Esophagus squamous epithelium (tissue), 5 donors: ENCODE results near the gene SCMH1. TPM values are rescaled to one million over a fixed set of nuclear protein-coding genes. Genes with fewer than 3 reads are reported as not detected.

Source experiments
- DNase-seq: peaks from one replicate; lab custom pipeline; 2025; lab: John Stamatoyannopoulos, UW
- H3K27ac ChIP-seq, 4 donors: fragments of 200-600 bp; sonication (generic); one replicate each; pipeline ENCODE4 v1.5.1; 2016 to 2019; ENCODE audit warnings: mild to moderate bottlenecking in 1 of 4
- H3K27me3 ChIP-seq, 4 donors: fragments of 200-600 bp; sonication (generic); 1 replicate in 3 of 4; 2 replicates in 1 of 4; pipeline versions ENCODE4 v1.5.1 to v1.6.0; 2017 to 2021; ENCODE audit warnings: antibody characterized with exemption in 1 of 4
- H3K36me3 ChIP-seq, 3 donors: fragments of 200-600 bp; sonication (generic); one replicate each; pipeline ENCODE4 v1.5.1; 2016 to 2019
- H3K4me1 ChIP-seq, 3 donors: fragments of 200-600 bp; sonication (generic); one replicate each; pipeline ENCODE4 v1.5.1; 2017 to 2019
- H3K4me3 ChIP-seq, 4 donors: fragments of 200-600 bp; sonication (generic); 1 replicate in 3 of 4; 2 replicates in 1 of 4; pipeline ENCODE4 v1.5.1; 2016 to 2019; ENCODE audit warnings: mild to moderate bottlenecking in 2 of 4, moderate library complexity in 1 of 4
- H3K9me3 ChIP-seq, 3 donors: fragments of 200-600 bp; sonication (generic); one replicate each; pipeline ENCODE4 v1.5.1; 2016 to 2019
- POLR2A ChIP-seq, 4 donors: fragments of 450-650 bp; IDR thresholded peaks; one replicate each; pipeline ENCODE4 v1.6.1; 2017; ENCODE audit warnings: antibody characterized with exemption in 4 of 4, mild to moderate bottlenecking in 4 of 4, moderate library complexity in 3 of 4
- WGBS, 2 donors: methylation state at CpG; one replicate each; pipeline ENCODE4 v1.1.5; 2018; 5-methylcytosine and 5-hydroxymethylcytosine counted together
- intact Hi-C: fragments of 100-400 bp; cut with DNase I; formaldehyde crosslinking; loops from one replicate; pipeline ENCODE4 v1.15.0; 2022
- total RNA-seq, 4 donors: library from RNA; depleted of rRNA; stranded (reverse); fragments of >200 nt; gene quantifications; one replicate each; pipeline ENCODE4 v1.1.0, GENCODE V29; 2016
- TF ChIP-seq, protein P1 (sequence below), 6 experiments: fragments of 450-650 bp in 4 of 6; fragments of 200-600 bp in 2 of 6; sonication (generic) in 2 of 6; IDR thresholded peaks; one replicate each; pipeline ENCODE4 v1.5.1; 2016 to 2019; ENCODE audit warnings: antibody characterized with exemption in 6 of 6, mild to moderate bottlenecking in 4 of 6, moderate library complexity in 4 of 6
- donor health status: DM: yes; HTN: yes; CAD: no.

SCMH1 gene
- total RNA-seq, 4 donors from 2014 or later = 4.4 to 46.9 (median 16.3) TPM

DNA sequence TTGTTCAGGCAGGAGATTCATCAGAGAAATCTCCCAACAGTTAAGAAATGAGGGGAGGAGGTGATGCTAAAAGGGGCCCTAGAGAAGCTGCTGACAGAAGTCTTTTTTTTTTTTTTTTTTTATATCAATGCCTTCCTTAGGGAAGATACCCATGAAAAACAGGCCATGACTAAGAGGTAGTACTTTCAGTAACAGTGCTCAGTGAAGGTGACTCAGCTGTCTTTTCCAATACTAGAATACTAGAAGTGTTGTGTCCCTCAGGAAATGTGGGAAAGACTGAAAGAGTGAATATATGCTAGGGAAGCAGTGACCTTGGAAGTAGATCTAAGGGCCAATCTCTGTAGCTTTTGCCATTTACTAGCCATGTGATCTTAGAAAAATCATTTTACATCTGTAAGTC is 168.1 kb downstream of the SCMH1 start:
- peaks cover 0 to 37% (median 0%) of the 10 kb centered on the region in 3 donors for H3K36me3 ChIP-seq
- no peak overlapping the region for H3K27ac ChIP-seq
- no peaks in the 10 kb centered on the region for H3K9me3 ChIP-seq
- TF ChIP-seq, protein P1, sequence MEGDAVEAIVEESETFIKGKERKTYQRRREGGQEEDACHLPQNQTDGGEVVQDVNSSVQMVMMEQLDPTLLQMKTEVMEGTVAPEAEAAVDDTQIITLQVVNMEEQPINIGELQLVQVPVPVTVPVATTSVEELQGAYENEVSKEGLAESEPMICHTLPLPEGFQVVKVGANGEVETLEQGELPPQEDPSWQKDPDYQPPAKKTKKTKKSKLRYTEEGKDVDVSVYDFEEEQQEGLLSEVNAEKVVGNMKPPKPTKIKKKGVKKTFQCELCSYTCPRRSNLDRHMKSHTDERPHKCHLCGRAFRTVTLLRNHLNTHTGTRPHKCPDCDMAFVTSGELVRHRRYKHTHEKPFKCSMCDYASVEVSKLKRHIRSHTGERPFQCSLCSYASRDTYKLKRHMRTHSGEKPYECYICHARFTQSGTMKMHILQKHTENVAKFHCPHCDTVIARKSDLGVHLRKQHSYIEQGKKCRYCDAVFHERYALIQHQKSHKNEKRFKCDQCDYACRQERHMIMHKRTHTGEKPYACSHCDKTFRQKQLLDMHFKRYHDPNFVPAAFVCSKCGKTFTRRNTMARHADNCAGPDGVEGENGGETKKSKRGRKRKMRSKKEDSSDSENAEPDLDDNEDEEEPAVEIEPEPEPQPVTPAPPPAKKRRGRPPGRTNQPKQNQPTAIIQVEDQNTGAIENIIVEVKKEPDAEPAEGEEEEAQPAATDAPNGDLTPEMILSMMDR (IDR thresholded peaks at IDR 0.05) = no peak
- no peak for TF ChIP-seq POLR2A (IDR thresholded peaks at IDR 0.05)
- no peaks in the 10 kb centered on the region for H3K27me3 ChIP-seq
- no peak overlapping the region for H3K4me3 ChIP-seq
- intact Hi-C loops = no loop called here
- DNase-seq = no peak
- H3K4me1 ChIP-seq = no peaks in the 10 kb centered on the region

DNA sequence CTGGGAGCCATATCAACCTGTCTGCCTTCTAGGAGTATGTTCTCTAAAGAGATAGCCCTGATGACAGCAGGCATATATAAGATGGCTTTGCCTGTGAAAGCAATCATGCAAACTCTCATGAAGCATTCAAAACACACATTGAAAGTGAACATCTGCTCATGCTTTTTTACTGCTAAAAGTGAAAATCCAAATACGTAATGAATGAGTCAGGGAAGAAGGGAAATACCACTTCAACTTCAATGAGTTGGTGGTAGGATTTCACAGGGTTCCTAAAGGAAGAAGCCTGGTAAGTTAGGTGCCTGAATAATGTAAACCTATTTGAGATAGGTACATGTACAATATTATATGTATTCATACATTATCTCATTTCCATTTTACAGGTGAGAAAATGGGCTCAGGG is 170.1 kb downstream of the SCMH1 start:
- no peaks in the 10 kb centered on the region for H3K4me1 ChIP-seq
- H3K4me3 ChIP-seq = no peak overlapping the region
- H3K27ac ChIP-seq = no peak overlapping the region
- DNase-seq = no peak
- TF ChIP-seq, protein P1 (IDR thresholded peaks at IDR 0.05) = no peak
- TF ChIP-seq POLR2A (IDR thresholded peaks at IDR 0.05) = no peak
- 71 to 80% methylated on average over 1 of the region's 1 CpG for WGBS, 2 donors
- H3K9me3 ChIP-seq = no peaks in the 10 kb centered on the region
- no peaks in the 10 kb centered on the region for H3K27me3 ChIP-seq
- H3K36me3 ChIP-seq = peaks cover 0 to 55% (median 0%) of the 10 kb centered on the region in 3 donors
- intact Hi-C loops = no loop called here

DNA sequence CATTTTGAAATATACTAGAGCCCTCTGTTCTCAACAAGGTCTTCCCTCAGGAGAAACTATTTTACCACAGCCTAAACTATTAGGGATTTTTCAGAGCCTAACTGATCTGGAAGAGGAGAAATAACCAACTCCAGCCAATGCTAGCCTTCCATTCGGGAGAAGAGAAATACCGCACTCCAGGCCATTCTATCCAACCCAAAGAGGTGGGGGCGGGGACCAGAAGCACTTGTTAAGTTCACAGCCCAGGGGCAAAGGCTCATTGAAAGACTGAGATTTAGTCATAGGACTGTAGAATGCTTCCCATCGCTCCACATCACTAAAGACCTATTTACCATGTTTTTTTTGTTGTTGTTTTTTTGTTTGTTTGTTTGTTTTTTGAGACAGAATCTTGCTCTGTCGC is 185.2 kb downstream of the SCMH1 start:
- Histone ChIP-seq H3K4me3 (no peak overlapping the region), H3K36me3 (peaks cover 0 to 72% (median 0%) of the 10 kb centered on the region in 3 donors), H3K27me3 (no peaks in the 10 kb centered on the region), H3K27ac (no peak overlapping the region), H3K9me3 (no peaks in the 10 kb centered on the region), H3K4me1 (no peaks in the 10 kb centered on the region)
- TF ChIP-seq POLR2A (IDR thresholded peaks at IDR 0.05) = no peak
- TF ChIP-seq, protein P1 (IDR thresholded peaks at IDR 0.05) = no peak
- WGBS, 2 donors = 88 to 98% methylated on average over 5 of the region's 5 CpGs
- intact Hi-C loops = no loop called here
- no peak for DNase-seq

- Histone ChIP-seq H3K4me1 (no peaks in the 10 kb centered on the region), H3K4me3 (no peak overlapping the region), H3K36me3 (peaks cover 0 to 57% (median 0%) of the 10 kb centered on the region in 3 donors), H3K27me3 (no peaks in the 10 kb centered on the region), H3K9me3 (no peaks in the 10 kb centered on the region), H3K27ac (no peak overlapping the region)
- TF ChIP-seq, protein P1 (IDR thresholded peaks at IDR 0.05) = no peak
- no peak for TF ChIP-seq POLR2A (IDR thresholded peaks at IDR 0.05)
- intact Hi-C loops = no loop called here
- 67 to 76% methylated on average over 1 to 2 of the region's 2 CpGs for WGBS, 2 donors
- no peak for DNase-seq
Measured at GRCh38 chr1:41053316-41053715, 188.8 kb downstream of the SCMH1 start.

DNA sequence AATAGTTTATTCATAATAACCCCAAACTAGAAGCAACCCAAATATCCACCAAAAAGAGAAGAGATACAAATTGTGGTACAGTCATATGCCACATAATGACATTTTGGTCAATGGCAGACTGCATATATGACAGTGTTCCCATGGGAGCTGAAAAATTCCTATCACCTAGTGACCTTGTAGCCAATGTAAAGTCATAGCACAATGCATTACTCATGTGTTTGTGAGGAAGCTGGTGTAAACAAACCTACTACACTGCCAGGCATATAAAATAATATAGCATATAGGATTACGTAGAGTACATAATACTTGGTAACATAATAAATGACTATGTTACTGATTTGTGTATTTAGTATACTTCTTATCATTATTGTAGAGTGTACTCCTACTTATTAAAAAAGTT is 191.1 kb downstream of the SCMH1 start:
- H3K9me3 ChIP-seq = no peaks in the 10 kb centered on the region
- TF ChIP-seq, protein P1 (IDR thresholded peaks at IDR 0.05) = no peak
- H3K4me1 ChIP-seq = peaks cover 3 to 16% (median 11%) of the 10 kb centered on the region in 3 donors
- intact Hi-C loops = no loop called here
- no peak overlapping the region for H3K4me3 ChIP-seq
- no peaks in the 10 kb centered on the region for H3K27me3 ChIP-seq
- no peak overlapping the region for H3K27ac ChIP-seq
- H3K36me3 ChIP-seq = peaks cover 0 to 66% (median 0%) of the 10 kb centered on the region in 3 donors
- no peak for DNase-seq
- 81 to 100% methylated on average over 1 of the region's 1 CpG for WGBS, 2 donors
